Measurements from ENCODE around the gene DBN1.

DNA sequence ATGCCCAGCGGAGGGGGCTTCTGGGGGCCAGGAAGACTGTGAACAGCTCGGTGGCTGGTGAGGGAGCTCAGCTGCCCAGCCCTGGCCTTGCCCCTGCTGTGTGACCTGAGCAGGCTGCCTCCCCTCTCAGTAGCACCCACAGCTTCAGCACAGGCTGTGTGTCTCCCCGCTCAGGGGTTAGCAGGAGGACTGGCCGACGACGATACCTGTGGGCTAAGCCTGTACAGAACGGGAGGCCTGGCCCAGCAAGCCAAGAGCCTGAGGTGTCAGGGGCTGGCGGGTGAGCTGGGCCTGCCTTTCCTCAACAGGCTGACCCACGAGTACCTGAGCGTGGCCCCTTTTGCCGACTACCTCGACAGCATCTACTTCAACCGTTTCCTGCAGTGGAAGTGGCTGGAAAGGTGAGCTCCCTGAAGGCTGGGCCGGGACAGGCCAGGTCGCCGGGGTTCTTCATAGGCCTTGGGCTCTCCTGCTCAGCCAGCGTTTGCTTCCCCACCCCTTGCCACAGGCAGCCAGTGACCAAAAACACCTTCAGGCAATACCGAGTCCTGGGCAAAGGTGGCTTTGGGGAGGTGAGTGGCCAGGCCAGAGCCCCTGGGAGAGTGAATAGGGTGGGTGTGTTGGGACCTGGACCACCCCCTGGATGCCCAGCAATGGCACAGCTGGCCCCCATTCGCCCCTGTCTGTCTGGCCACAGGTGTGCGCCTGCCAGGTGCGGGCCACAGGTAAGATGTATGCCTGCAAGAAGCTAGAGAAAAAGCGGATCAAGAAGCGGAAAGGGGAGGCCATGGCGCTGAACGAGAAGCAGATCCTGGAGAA is 40.4 kb downstream of the DBN1 start:
- TF ChIP-seq EZH2phosphoT487 (IDR thresholded peaks at IDR 0.05; ENCODE audit: borderline replicate concordance, low read depth) (no peak), POLR2AphosphoS5 (IDR thresholded peaks at IDR 0.05; ENCODE audit: low read depth, low read length) (no peak), FOXM1 (IDR thresholded peaks at IDR 0.05; ENCODE audit: low read depth) (no peak), RAD21 (IDR thresholded peaks at IDR 0.05; ENCODE audit: low read length) (no peak), YY1 (IDR thresholded peaks at IDR 0.05; ENCODE audit: low read depth) (no peak), RCOR1 (IDR thresholded peaks at IDR 0.05; ENCODE audit: low read length) (no peak), GABPA (IDR thresholded peaks at IDR 0.05; ENCODE audit: low read depth) (no peak), GATA2 (CRISPR knock-in tag; IDR thresholded peaks at IDR 0.05) (no peak), TAF1 (IDR thresholded peaks at IDR 0.05; ENCODE audit: borderline replicate concordance, low read depth, low read length) (no peak)
- TF ChIP-seq, protein P1, sequence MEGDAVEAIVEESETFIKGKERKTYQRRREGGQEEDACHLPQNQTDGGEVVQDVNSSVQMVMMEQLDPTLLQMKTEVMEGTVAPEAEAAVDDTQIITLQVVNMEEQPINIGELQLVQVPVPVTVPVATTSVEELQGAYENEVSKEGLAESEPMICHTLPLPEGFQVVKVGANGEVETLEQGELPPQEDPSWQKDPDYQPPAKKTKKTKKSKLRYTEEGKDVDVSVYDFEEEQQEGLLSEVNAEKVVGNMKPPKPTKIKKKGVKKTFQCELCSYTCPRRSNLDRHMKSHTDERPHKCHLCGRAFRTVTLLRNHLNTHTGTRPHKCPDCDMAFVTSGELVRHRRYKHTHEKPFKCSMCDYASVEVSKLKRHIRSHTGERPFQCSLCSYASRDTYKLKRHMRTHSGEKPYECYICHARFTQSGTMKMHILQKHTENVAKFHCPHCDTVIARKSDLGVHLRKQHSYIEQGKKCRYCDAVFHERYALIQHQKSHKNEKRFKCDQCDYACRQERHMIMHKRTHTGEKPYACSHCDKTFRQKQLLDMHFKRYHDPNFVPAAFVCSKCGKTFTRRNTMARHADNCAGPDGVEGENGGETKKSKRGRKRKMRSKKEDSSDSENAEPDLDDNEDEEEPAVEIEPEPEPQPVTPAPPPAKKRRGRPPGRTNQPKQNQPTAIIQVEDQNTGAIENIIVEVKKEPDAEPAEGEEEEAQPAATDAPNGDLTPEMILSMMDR (IDR thresholded peaks at IDR 0.05): no peak
- TF ChIP-seq, protein P2, sequence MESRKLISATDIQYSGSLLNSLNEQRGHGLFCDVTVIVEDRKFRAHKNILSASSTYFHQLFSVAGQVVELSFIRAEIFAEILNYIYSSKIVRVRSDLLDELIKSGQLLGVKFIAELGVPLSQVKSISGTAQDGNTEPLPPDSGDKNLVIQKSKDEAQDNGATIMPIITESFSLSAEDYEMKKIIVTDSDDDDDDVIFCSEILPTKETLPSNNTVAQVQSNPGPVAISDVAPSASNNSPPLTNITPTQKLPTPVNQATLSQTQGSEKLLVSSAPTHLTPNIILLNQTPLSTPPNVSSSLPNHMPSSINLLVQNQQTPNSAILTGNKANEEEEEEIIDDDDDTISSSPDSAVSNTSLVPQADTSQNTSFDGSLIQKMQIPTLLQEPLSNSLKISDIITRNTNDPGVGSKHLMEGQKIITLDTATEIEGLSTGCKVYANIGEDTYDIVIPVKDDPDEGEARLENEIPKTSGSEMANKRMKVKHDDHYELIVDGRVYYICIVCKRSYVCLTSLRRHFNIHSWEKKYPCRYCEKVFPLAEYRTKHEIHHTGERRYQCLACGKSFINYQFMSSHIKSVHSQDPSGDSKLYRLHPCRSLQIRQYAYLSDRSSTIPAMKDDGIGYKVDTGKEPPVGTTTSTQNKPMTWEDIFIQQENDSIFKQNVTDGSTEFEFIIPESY (IDR thresholded peaks at IDR 0.05; ENCODE audit: borderline replicate concordance, low read depth): no peak

Measured in SK-N-SH (cell line).